Measurements from ENCODE around the gene ARHGEF2.
A peak's percentile ranks its signal among the peaks of the same experiment; 100 is the strongest.

Gene ARHGEF2

DNA sequence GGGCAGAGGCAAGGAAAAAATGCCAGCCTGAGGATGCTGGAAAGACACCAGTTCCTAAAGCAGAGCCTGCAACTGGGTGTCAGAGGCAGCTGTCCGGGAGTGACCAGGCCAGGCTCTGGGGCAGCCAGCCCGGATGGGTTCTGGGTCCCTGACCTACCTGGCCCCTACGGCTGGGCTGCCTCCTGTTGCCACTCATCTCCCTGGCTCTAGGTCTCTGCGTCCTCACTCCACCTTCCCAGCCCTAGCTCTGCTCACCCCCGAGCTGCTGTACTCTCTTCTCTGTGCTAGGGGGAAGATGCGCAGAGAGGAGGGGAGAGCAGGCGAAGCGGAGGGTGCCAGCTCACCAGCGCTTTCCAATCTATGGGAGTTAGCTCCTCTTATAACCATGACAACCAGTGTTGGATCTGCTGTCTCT lies 9.0 kb downstream of the ARHGEF2 start:
- DNase-seq: no peak

- DNase-seq: no peak
Observed at GRCh38 chr1:155968670-155969069, 9.7 kb downstream of the ARHGEF2 start.

DNA sequence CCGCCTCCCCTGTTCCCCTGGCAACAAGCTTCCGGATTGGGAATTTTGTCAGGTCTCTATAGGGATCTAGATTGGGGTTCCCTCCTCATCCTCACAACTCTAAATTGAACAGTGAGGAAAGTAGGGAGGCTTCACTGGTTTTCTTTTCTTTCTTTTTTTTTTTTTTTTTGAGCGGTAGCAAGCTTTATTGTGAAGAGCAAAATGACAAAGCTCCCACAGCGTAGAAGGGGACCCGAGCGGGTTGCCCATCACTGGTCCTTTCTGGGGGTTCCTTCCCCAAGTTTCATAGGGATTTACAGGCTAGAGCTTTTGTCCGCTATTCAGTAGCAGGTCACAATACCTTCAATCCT lies 10.3 kb downstream of the ARHGEF2 start:
- no peak for DNase-seq

GRCh38 chr1:155967341-155968050 lies 10.9 kb downstream of the ARHGEF2 start:
- DNase-seq: no peak

GRCh38 chr1:155966750-155967149 lies 11.6 kb downstream of the ARHGEF2 start:
- DNase-seq: no peak

GRCh38 chr1:155966135-155966534 lies 12.2 kb downstream of the ARHGEF2 start:
- DNase-seq: no peak

DNA sequence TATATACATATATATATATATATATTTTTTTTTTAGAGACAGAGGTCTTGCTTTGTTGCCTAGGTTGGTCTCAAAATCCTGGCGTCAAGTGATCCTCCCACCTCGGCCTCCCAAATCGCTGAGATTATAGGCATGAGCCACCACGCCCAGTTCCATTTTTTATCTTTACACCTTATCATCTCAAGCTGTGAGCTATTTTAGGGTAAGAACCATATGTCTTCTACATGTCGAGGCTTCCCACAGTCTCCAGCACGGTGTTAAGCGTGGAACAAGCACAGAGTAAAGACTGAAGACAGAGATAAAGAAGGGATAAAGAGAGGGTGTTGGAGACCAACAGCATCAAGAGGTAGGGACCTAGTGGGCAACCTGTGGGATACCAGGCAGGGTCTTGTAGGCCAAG lies 14.2 kb downstream of the ARHGEF2 start:
- no peak for DNase-seq

- no peak for DNase-seq
Observed at GRCh38 chr1:155962599-155963211, 15.6 kb downstream of the ARHGEF2 start.

DNA sequence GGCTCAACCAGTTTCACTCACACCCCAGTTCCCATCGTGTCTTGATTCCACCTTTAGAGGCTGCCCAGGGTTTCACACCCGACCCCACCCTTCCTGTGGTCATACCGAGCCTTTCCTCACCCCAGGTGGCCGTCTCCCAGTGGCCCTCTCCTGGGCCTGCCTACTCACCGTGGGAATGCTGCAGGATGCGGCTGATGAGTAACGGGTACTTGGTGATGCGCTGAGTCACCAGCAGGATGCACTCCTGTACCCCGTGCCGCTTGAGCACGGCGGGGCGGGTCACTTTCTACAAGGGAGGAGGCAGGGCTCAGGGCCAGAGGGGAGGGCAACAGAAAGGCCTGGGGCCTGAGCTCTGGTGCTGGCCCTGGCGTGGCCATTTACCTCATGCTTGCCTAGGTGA lies 16.4 kb downstream of the ARHGEF2 start:
- no peak for DNase-seq

GRCh38 chr1:155960081-155960745 lies 18.1 kb downstream of the ARHGEF2 start:
- DNase-seq: no peak

DNA sequence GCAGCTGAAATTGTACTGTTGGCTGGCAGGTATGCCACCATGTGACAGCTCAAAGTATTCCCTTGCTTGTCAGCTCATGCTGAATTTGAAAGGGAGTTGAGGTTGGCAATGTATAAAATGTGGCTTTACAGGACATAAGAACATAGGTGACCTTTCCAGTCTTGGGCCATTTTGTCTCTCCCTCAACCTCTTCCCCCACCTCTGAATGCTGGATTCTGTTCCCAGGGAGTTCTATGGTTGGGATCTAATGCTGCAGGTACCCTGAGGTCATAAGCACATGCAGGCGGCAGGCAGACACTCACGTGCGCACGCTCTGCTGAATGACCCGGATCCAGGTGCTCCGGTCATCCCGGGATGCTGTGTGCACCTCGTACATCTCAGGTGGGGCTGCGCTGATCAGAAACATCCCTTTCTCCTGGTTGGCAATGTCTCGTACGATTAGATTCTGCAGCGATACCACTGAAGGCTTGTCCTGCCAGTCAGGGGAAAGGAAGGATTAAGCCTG lies 20.9 kb downstream of the ARHGEF2 start:
- no peak for DNase-seq

DNA sequence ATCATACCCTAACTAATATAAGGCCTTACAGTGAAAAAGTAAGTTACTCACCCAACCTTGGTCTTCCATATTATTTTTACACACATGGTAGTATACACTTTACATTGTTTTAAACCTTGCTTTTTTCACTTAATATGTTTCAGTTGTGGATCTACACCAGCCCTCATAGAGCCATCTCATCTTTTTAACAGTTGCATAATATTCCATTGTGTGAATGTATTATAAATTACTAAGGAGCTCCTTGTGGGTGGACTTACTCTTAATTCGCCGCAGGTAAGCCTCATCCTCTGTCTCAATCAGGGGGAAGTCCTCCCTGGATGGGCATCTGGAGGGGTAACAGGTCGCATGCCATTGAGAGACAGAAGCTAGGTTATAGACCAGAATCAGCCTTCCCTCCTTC lies 23.7 kb downstream of the ARHGEF2 start:
- DNase-seq: no peak

DNA sequence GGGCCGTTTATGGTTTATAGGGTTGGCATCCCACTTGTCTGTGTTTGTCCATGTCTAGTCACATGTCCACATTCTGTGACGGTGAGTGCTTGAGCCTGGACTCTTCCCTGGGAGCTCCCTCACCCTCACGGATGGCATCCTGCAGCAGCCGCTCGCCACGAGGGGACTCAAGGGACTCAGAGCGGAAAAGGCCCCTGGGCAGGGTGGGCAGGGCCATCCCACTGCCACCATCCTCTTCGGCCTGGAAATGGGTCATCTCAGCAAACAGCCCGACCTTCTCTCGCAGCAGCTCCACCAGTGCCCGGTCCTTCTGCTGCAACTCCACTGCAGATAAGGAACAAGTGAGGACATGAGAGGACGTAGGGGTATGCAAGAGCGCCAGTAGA lies 25.8 kb downstream of the ARHGEF2 start:
- no peak for DNase-seq

- DNase-seq: no peak
Observed at GRCh38 chr1:155951753-155952504, 26.4 kb downstream of the ARHGEF2 start.

DNA sequence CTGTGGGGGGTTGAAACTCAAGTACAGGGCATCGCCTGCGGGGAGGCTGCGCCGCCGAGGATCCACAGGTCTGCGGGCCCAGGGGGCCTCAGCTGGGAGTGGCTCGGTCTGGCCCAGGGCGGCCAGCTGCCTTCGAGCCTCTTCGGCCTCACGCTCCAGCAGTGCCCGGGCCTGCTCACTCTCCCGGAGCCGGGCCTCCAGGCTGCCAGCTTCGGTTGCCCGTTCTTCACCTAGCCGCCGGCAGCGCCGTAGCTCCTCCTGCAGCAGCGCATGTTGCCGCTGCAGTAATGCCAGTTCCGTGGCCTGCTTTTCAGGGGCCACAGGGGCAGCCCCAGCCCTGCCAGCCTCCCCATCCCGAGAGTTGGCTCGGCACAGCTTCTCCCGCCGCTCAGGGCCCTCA lies 27.5 kb downstream of the ARHGEF2 start:
- DNase-seq: no peak

DNA sequence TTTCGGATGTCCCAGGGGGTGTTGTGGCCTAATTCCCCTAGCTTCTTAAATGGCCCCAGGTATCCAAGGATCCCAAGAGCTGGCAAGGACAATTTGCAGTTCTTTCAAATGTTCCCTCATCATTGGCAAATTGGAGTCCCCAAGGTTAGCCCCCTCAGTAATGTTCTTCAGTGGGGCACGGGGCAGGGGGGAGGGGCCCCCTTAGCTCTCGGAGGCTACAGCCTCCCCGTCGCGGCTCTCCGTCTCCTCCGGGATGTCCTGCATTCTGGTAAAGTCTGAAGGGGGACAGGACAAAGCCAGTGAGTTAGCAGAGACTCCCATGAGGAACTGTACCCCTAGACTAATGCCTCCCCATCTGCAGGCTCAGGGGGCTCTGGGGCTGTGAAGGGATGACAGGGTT lies 30.6 kb downstream of the ARHGEF2 start:
- DNase-seq: no peak

- no peak for DNase-seq
Observed at GRCh38 chr1:155947292-155947691, 31.1 kb downstream of the ARHGEF2 start.

DNA sequence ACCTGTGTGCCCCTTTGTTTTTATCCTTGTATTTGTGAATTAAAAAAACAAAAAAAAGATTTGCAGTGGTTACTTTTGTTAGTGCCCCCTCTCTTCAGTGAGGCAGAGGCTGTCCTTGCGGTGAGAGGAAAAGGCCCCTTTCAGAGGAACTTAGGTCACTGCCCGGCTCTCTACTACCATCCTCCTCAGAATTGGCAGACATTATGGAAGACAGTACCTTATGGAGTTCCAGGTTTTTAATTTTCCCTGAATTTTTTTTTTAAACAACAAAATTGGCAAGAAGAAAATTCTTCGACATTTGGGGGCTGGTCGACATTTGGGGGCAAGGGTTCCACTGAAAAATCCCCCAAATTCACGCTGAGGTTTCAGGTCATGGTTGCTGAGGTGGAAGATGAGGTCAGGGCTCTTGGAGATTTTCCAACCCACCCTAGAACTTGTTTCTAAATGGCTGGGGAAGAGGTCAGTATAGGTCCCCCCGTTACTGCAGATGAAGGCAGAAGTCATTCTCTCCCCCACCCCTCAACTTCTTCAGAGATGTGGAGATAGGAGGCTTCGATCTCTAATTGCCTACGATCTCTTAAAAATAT lies 31.6 kb downstream of the ARHGEF2 start:
- no peak for DNase-seq

DNA sequence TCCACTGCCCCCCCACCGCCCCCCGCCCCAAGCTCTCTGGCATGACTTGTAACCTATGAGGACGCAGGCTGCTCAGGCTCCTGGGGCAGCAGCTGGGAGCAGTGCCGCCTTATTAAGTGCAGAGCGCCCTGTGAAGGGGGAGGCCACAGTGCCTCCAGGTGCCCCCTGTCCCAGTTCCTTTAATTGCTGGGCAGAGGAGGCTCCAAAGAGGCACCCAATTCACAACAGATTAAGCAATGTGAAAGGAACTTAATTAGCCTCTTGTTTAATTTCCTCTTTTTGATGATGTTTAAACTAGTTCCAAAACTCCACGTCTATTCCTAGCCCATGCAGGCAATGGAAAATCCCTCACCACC lies 33.9 kb downstream of the ARHGEF2 start:
- peak; percentile 43 for DNase-seq

GRCh38 chr1:155942578-155943141 lies 35.7 kb downstream of the ARHGEF2 start:
- no peak for DNase-seq

DNA sequence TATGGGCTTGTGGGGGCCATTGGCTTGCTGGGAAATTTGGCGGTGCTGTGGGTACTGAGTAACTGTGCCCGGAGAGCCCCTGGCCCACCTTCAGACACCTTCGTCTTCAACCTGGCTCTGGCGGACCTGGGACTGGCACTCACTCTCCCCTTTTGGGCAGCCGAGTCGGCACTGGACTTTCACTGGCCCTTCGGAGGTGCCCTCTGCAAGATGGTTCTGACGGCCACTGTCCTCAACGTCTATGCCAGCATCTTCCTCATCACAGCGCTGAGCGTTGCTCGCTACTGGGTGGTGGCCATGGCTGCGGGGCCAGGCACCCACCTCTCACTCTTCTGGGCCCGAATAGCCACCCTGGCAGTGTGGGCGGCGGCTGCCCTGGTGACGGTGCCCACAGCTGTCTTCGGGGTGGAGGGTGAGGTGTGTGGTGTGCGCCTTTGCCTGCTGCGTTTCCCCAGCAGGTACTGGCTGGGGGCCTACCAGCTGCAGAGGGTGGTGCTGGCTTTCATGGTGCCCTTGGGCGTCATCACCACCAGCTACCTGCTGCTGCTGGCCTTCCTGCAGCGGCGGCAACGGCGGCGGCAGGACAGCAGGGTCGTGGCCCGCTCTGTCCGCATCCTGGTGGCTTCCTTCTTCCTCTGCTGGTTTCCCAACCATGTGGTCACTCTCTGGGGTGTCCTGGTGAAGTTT lies 36.4 kb downstream of the ARHGEF2 start:
- DNase-seq: no peak
